Measurements from ENCODE around the gene ZNF217.

Gene ZNF217

GRCh38 chr20:53582574-53583351 lies 10.9 kb downstream of the ZNF217 start:
- no peak overlapping the region for H3K4me3 ChIP-seq (ENCODE audit: low read depth, low read length)

GRCh38 chr20:53582251-53582570 lies 11.4 kb downstream of the ZNF217 start:
- no peak overlapping the region for H2AFZ ChIP-seq
- H3K9me3 ChIP-seq (ENCODE audit: control insufficient read depth, low read length) = no peaks in the 10 kb centered on the region
- no peaks in the 10 kb centered on the region for H3K27me3 ChIP-seq (ENCODE audit: control insufficient read depth, insufficient read depth, low read length)
- H3K4me1 ChIP-seq = peaks cover 40% of the 10 kb centered on the region
- H3K4me3 ChIP-seq (ENCODE audit: low read depth, low read length) = no peak overlapping the region
- H3K9ac ChIP-seq = no peak overlapping the region
- no peak for TF ChIP-seq CTCF (IDR thresholded peaks at IDR 0.05)
- no peak overlapping the region for H3K27ac ChIP-seq
- H3K79me2 ChIP-seq = peaks cover 61% of the 10 kb centered on the region
- no peaks in the 10 kb centered on the region for H3K36me3 ChIP-seq (ENCODE audit: control insufficient read depth, insufficient read depth, low read length)
- H3K4me2 ChIP-seq (ENCODE audit: low read length) = no peak overlapping the region

More at GRCh38 chr20:53582574-53583351, 10.9 kb downstream of the ZNF217 start:
- H2AFZ ChIP-seq = no peak overlapping the region
- peaks cover 41% of the 10 kb centered on the region for H3K4me1 ChIP-seq
- H3K9ac ChIP-seq = no peak overlapping the region
- H3K27me3 ChIP-seq (ENCODE audit: control insufficient read depth, insufficient read depth, low read length) = no peaks in the 10 kb centered on the region
- H3K27ac ChIP-seq = no peak overlapping the region
- H3K9me3 ChIP-seq (ENCODE audit: control insufficient read depth, low read length) = no peaks in the 10 kb centered on the region
- H3K79me2 ChIP-seq = peaks cover 57% of the 10 kb centered on the region
- H3K4me2 ChIP-seq (ENCODE audit: low read length) = peak overlapping the region; percentile 11
- TF ChIP-seq CTCF (IDR thresholded peaks at IDR 0.05) = no peak
- H3K36me3 ChIP-seq (ENCODE audit: control insufficient read depth, insufficient read depth, low read length) = no peaks in the 10 kb centered on the region

- no peak overlapping the region for H2AFZ ChIP-seq
- no peak for TF ChIP-seq CTCF (IDR thresholded peaks at IDR 0.05)
- no peaks in the 10 kb centered on the region for H3K9me3 ChIP-seq (ENCODE audit: control insufficient read depth, low read length)
- no peak overlapping the region for H3K4me3 ChIP-seq (ENCODE audit: low read depth, low read length)
- peaks cover 37% of the 10 kb centered on the region for H3K4me1 ChIP-seq
- no peak overlapping the region for H3K27ac ChIP-seq
- peaks cover 58% of the 10 kb centered on the region for H3K79me2 ChIP-seq
- no peaks in the 10 kb centered on the region for H3K36me3 ChIP-seq (ENCODE audit: control insufficient read depth, insufficient read depth, low read length)
- H3K27me3 ChIP-seq (ENCODE audit: control insufficient read depth, insufficient read depth, low read length) = no peaks in the 10 kb centered on the region
- H3K4me2 ChIP-seq (ENCODE audit: low read length) = no peak overlapping the region
- no peak overlapping the region for H3K9ac ChIP-seq
These were observed 12.0 kb downstream of the ZNF217 start for GRCh38 chr20:53581444-53582250.

GRCh38 chr20:53580376-53581111 lies 13.1 kb downstream of the ZNF217 start:
- Histone ChIP-seq H2AFZ (no peak overlapping the region), H3K4me2 (ENCODE audit: low read length) (no peak overlapping the region), H3K9me3 (ENCODE audit: control insufficient read depth, low read length) (no peaks in the 10 kb centered on the region), H3K79me2 (peaks cover 54% of the 10 kb centered on the region), H3K4me3 (ENCODE audit: low read depth, low read length) (no peak overlapping the region), H3K27me3 (ENCODE audit: control insufficient read depth, insufficient read depth, low read length) (no peaks in the 10 kb centered on the region), H3K27ac (peak overlapping the region; percentile 76), H3K4me1 (peaks cover 26% of the 10 kb centered on the region), H3K36me3 (ENCODE audit: control insufficient read depth, insufficient read depth, low read length) (no peaks in the 10 kb centered on the region), H3K9ac (no peak overlapping the region)
- no peak for TF ChIP-seq CTCF (IDR thresholded peaks at IDR 0.05)
